Activated B cell treated with CpG ODN at 0.5 μM for 24 hours (primary cell): Measurements from ENCODE around the gene PRSS53. TPM values are rescaled to one million over a fixed set of nuclear protein-coding genes. Genes with fewer than 3 reads are reported as not detected.

Experiments used
- ATAC-seq: fragments of 200-7000 bp; cut with Tn5 transposase; one replicate; pipeline ENCODE4 v1.10.0; 2021; ENCODE audit warnings: low read depth, mild to moderate bottlenecking, moderate library complexity
- CTCF ChIA-PET: fragments of 350-600 bp; sonication (Branson Sonifier 250); formaldehyde crosslinking; loops from one replicate; lab custom pipeline; 2021; ENCODE audit warnings: antibody characterized with exemption; lab: Charles Lee
- POLR2A ChIA-PET: fragments of 350-600 bp; sonication (Branson Sonifier 250); formaldehyde crosslinking; loops from one replicate; lab custom pipeline; 2021; ENCODE audit warnings: antibody characterized with exemption; lab: Charles Lee
- DNase-seq: peaks from one replicate; pipeline ENCODE4 v3.0.0; 2022
- H3K27ac Mint-ChIP-seq: one replicate; pipeline ENCODE4 v1.8.0; 2020; ENCODE audit warnings: mixed read lengths
- H3K27me3 Mint-ChIP-seq: one replicate; pipeline ENCODE4 v1.8.0; 2021; ENCODE audit warnings: mixed read lengths
- H3K36me3 Mint-ChIP-seq: one replicate; pipeline ENCODE4 v1.8.0; 2021; ENCODE audit warnings: low read depth, mixed read lengths
- H3K4me1 Mint-ChIP-seq: one replicate; pipeline ENCODE4 v1.8.0; 2021; ENCODE audit warnings: mixed read lengths
- H3K4me3 Mint-ChIP-seq: one replicate; pipeline ENCODE4 v1.8.0; 2020; ENCODE audit warnings: mild to moderate bottlenecking, mixed read lengths
- H3K9me3 Mint-ChIP-seq: one replicate; pipeline ENCODE4 v1.8.0; 2020; ENCODE audit warnings: mixed read lengths
- CTCF ChIP-seq: fragments of 200-600 bp; IDR thresholded peaks from one replicate; pipeline ENCODE4 v1.8.0; 2022; ENCODE audit warnings: antibody characterized with exemption, mild to moderate bottlenecking
- intact Hi-C: fragments of 100-400 bp; cut with micrococcal nuclease; formaldehyde crosslinking; loops from one replicate; pipeline ENCODE4 v1.15.1; 2024
- total RNA-seq: library from RNA; stranded (reverse); gene quantifications from 2 replicates; pipeline ENCODE4 v1.2.3, GENCODE V29; 2022

The PRSS53 gene
- total RNA-seq, 1 donor from 2014 or later: 5.5 TPM

DNA sequence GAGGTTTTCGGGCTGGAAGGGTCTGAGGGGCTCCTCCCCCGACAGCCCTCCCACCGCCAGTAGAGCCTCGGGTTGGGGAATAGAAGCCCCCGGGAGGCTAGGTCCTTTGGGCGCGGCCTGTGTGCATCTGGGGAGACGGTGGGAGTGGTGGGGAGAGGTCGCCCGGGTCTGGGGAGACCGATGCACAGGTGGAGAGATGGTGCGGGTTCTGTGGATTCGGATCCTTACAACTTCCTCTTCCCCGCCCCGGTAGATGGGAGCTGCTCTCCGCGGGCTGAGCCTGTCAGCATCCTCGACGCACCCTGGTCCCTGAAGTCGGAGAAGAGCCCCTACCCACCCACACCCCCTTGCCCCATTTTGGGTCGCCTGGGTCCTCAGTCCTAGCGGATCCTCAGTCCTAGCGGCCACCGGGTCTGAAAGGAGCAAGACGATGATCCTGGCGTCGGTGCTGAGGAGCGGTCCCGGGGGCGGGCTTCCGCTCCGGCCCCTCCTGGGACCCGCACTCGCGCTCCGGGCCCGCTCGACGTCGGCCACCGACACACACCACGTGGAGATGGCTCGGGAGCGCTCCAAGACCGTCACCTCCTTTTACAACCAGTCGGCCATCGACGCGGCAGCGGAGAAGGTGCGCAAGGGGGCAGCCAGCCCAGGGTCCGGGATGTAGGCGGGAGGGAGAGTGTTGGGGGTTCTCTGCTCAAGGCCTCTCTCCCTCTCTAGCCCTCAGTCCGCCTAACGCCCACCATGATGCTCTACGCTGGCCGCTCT lies 20.2 kb upstream of the PRSS53 start:
- DNase-seq: no peak
- intact Hi-C loops: loop anchor here (2.0 to 5.0 kb wide), 2 partner anchors 34 to 758 kb away; no protein-coding TSS in a partner anchor
- ChIA-PET POLR2A (interaction anchor here (0.6 to 1.5 kb wide), 3 partner anchors 9 to 71 kb away, joined by 3 to 8 read pairs (median 3); partner anchors contain the start of gene FUS), CTCF (no interaction called here)
- peaks cover 32% of the 10 kb centered on the region for H3K36me3 Mint-ChIP-seq
- no peak for ATAC-seq
- H3K4me1 Mint-ChIP-seq: peaks cover 22% of the 10 kb centered on the region
- H3K9me3 Mint-ChIP-seq: no peaks in the 10 kb centered on the region
- no peak overlapping the region for H3K27ac Mint-ChIP-seq
- TF ChIP-seq CTCF: no peak
- peak overlapping the region; percentile 78 for H3K4me3 Mint-ChIP-seq
- no peaks in the 10 kb centered on the region for H3K27me3 Mint-ChIP-seq

- Mint-ChIP-seq H3K36me3 (peaks cover 32% of the 10 kb centered on the region), H3K9me3 (no peaks in the 10 kb centered on the region), H3K4me3 (peak within 1 kb of the TSS; percentile 83), H3K4me1 (peaks cover 19% of the 10 kb centered on the region), H3K27me3 (no peaks in the 10 kb centered on the region), H3K27ac (peak within 1 kb of the TSS; percentile 77)
- TF ChIP-seq CTCF: no peak
- POLR2A ChIA-PET: interaction anchor here (1.5 to 1.6 kb wide), 2 partner anchors 9 to 72 kb away, joined by 8 to 13 read pairs; partner anchors contain the start of genes FUS and KAT8
- intact Hi-C loops: loop anchor here (2.0 to 5.0 kb wide), 2 partner anchors 35 to 759 kb away; no protein-coding TSS in a partner anchor
- peak; percentile 69 for DNase-seq
- peak; percentile 81 for ATAC-seq
- CTCF ChIA-PET: interaction anchor here (1.1 kb wide), 1 partner anchor 49 kb away, joined by 5 read pairs; no protein-coding TSS in a partner anchor
Measured at GRCh38 chr16:31108035-31108793, 19.5 kb upstream of the PRSS53 start, which contains the start of gene BCKDK. TSS of gene BCKDK (plus strand) at chr16:31108386. CDS start at chr16:31109224, 838 bp downstream.

GRCh38 chr16:31107465-31107867 lies 18.7 kb upstream of the PRSS53 start:
- DNase-seq (no peak), ATAC-seq (no peak)
- no peak for TF ChIP-seq CTCF
- H3K27me3 Mint-ChIP-seq: no peaks in the 10 kb centered on the region
- H3K27ac Mint-ChIP-seq: no peak overlapping the region
- H3K36me3 Mint-ChIP-seq: peaks cover 28% of the 10 kb centered on the region
- ChIA-PET POLR2A (interaction anchor here (1.5 to 1.6 kb wide), 2 partner anchors 10 to 73 kb away, joined by 8 to 13 read pairs; partner anchors contain the start of genes FUS and KAT8), CTCF (interaction anchor here (1.1 kb wide), 1 partner anchor 50 kb away, joined by 5 read pairs; no protein-coding TSS in a partner anchor)
- intact Hi-C loops: loop anchor here (5.0 kb wide), 1 partner anchor 760 kb away; no protein-coding TSS in a partner anchor
- H3K4me1 Mint-ChIP-seq: peaks cover 19% of the 10 kb centered on the region
- peak overlapping the region; percentile 83 for H3K4me3 Mint-ChIP-seq
- no peaks in the 10 kb centered on the region for H3K9me3 Mint-ChIP-seq

GRCh38 chr16:31106509-31107464 lies 18.0 kb upstream of the PRSS53 start:
- intact Hi-C loops: loop anchor here (5.0 kb wide), 1 partner anchor 761 kb away; no protein-coding TSS in a partner anchor
- ChIA-PET POLR2A (interaction anchor here (1.6 kb wide), 1 partner anchor 11 kb away, joined by 13 read pairs; the partner anchor contains the start of gene KAT8), CTCF (no interaction called here)
- no peak for ATAC-seq
- no peak for DNase-seq
- TF ChIP-seq CTCF: no peak
- no peak overlapping the region for H3K4me3 Mint-ChIP-seq
- no peaks in the 10 kb centered on the region for H3K27me3 Mint-ChIP-seq
- peaks cover 19% of the 10 kb centered on the region for H3K4me1 Mint-ChIP-seq
- H3K36me3 Mint-ChIP-seq: peaks cover 22% of the 10 kb centered on the region
- H3K9me3 Mint-ChIP-seq: no peaks in the 10 kb centered on the region
- no peak overlapping the region for H3K27ac Mint-ChIP-seq
